HT-29 (cell line): ENCODE results near the gene CUX1. TPM values are rescaled to one million over a fixed set of nuclear protein-coding genes. Genes with fewer than 3 reads are reported as not detected.

ENCODE experiments used
- DNase-seq: peaks from one replicate; pipeline ENCODE4 v3.0.0-alpha.2; 2015; ENCODE audit warnings: low spot score
- total RNA-seq: library from RNA; depleted of rRNA; stranded (reverse); fragments of >200 nt; shearing (Covaris generic); gene quantifications from 2 replicates; pipeline ENCODE4 v1.2.3, GENCODE V29; 2014

CUX1 gene
- total RNA-seq, 1 experiment from 2014 or later: 48.3 TPM

DNA sequence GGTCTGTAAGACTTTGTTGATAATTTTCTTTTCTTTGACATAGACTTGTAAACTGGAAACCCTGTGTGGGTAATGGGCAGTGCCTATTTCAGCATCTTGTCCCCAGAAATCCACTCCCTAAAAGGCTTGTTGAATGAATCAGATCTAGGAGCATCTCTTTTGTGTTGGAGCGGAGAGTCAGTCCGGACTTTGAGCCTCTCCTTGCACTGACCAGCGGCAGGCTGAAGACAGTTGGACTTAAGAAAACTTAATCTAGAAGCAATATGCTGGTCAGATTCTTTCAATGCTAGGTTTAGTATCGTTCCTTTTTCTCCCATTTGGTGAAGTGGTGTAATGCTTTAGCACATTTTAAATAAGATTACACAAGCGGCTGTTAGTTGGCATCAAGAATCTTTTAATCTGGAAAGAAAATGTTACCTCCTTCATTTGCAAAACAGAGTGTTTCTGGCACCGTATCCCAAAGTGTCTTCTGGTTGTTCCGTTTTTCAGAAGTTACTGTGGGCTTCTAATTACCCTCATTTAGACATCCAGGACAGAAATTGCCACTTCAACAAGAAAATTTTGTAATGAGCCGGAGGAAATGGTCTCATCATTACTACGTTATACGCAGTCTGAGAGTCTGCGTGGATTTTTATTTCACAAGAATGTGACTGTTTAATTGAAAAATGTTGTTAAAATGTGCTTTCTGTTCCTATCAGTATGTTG, 74.7 kb downstream of the CUX1 start:
- no peak for DNase-seq

DNA sequence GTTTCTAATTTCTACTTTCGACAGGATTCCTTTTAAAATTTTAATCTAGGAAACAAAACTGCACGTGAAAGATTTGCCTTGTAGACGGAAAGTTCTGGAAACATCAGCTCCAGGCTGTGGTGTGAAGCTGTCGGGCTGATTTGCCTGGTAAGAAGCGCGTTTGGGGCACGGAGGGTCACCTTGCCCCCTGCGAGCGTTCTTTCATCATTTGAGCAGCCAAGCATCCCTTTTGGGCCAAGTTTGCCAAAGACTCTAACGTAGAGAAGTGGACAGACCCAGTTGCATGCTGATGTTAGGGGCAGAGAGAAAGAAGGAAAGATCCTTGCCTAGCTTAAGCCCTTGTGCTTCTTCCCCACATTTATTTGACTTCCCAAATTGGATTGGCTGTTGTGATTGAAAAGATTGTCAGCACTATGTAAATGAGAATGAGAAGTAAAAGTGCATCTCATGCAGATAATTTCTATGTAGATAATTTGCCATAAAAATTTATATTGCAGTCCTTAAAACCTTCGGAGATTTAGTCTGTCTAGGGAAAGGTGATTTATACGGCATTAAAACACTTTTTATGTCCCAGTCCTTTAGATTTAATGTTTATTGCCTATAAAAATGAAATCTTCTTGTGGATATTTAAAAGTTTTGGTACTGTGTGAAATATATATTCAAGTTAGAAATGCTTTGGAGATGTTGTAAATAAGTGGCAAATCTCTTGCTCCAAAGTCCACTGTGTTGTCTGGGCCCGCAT, 76.1 kb downstream of the CUX1 start:
- no peak for DNase-seq

DNA sequence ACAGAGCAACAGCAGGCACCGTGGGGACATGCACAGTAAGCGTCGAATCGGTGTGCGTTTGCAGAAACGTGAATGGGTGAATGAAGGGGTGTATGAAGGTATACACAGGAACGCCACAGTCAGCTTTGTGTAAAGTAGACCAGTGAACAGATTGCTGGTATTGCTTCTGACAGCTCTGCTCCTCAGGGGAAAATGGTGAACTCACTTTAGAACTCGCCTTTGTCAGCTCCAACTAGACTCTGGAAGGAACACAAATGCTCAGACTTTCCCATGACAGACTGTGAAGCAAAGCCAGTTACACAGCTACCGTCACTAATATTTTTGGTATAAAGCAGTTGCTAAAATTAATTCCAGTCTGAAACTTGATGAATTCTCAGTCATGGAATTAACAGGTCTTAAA, 78.9 kb downstream of the CUX1 start:
- no peak for DNase-seq

DNA sequence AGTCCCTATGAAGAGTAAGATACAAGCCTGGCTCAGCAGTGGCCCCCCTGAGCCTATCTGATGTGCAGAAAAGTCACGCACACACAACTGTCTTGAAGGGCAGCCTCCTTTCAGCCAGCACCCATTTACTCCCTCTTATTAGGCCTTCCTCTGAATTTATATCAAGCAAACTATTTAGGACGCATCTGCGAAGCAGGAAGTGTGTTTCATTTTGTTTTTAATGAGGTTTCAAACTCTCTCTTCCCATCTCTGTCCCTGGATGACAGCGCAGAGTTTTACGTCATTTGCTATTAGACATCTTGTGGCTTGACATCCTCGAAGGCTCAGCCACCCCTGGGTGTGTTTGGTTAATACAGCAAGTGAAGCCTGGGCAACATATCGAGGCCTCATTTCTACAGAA, 79.5 kb downstream of the CUX1 start:
- no peak for DNase-seq

DNA sequence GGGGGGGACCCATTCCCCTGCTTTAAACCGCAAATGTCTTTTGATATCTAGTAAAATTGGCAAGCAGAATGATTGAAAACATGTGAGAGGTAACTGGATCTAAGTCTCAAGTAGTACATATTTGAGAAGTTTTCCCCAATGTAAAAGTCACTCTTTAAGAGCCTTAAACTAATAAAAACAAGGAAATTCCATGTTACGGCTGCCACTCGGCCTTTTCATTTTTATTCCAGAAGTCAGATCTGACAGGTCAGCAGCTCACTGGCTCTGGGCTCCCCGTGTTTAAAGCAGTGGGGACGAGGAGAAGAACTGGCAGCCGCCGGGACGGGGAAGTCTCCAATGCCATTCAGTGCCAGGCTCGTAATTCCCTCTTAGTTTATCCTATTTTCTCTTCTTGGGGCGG, 80.7 kb downstream of the CUX1 start:
- no peak for DNase-seq

DNA sequence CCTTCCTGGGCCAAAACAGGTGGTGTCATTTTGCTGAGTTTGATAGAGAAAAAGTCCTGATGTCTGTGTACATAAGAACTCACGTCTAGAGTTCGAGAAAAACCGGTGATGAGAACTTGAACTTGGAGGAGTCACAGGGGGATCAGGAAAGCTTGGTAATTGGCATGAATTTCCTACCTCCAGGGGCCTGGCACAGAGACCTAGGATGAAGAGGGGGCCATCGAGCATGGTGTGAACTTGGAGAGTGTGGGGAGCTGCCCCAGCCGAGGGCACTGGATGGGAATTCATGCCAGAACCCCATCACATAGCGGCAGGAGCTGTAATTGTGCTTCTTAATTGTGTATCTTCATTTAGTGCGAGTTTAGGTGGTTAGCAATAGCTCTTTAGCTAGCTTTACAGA, 82.2 kb downstream of the CUX1 start:
- no peak for DNase-seq

DNA sequence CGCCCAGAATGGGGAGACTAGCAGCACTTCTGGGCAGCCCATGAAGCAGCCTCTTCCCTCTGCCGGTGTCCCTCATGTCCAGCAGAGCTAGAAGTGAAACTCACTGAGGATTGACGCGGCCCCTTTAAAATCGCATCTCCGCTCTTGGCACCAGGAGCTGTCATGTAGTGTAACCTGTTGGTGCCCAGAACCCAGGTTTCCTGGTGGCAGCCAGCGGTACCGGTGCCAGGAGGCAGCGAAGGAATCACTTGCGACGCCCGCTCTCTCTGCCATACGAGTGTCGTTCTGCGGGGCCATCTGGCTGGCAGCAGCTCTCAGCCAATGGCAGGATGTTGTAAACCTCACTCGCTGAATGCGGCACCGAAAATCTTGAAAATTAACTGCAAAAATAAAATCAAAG, 82.7 kb downstream of the CUX1 start:
- DNase-seq: no peak

DNA sequence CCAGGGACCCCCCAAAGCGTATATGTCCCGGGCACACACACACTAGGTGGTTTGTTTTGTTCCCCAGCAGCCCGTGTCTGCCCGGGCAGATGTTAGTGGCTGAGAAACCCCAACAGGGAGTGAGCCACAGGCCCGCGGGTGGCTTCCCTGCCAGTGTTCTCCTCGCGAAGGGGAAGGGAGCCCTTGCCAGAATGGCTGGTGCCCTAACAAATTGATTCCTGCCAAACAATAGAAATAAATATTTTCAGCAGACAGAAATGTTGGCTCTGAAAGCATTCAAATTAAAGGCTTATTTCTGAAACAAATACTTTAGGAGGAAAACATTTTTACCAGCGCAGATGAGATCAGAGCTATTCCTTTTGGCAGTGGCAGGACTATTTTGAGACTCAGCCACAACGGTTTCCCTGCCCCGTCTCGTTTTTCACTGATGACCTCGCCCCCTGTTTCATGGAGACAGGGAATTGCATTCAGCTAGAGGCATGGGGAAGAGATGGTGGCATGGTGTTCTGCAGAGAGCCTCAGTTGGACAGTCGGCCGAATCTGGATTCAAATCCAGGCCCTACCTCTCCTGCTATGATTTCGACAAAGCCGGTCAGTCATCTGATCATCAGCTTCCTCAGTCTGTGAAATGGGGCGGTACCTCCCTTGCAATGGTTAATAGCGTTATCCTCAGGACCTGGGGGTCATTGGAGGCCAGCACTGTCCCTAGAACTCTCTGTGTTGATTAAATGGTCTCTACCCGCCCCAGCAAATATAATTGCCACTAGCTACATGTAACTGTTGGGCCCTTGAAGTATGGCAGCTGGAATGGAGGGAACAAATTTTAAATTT, 84.5 kb downstream of the CUX1 start:
- DNase-seq: no peak

DNA sequence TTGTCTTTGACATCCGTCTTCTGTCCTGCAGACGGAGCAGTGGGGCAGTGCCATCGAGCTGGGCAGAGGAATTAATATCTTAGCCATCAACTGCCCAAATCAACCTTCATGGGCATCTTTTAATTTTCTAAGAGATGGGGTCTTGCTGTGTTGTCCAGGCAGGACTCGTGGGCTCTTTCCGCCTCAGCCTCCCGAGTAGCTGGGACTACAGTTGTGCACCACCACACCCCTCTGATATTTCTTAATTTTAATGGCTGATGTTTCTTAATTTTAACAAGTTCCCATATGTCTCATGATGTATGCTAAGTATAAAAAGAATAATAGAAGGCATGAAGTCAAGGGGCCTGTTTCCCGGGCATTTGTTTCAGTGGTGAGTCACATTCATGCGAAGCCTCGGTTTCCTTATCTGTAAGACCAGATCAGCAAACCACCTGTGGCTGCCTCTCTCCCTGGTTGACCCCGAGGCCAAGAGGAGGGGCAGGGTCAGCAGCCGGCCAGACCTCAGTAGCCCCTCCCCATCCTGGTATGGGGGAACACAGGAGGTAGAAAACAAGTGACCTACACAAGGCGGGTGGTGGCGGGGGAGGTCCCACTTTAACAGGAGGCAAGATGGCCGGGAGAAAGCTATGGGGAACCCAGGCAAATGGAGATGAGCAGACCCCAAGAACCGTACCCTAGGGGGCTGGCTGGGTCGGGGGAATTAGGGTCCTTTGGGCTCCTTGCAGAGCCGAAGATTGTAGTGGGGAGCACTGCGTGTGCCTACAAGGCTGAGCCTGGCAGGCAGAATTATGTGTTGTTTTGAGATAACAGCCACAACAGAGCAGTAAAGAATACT, 85.5 kb downstream of the CUX1 start:
- no peak for DNase-seq

DNA sequence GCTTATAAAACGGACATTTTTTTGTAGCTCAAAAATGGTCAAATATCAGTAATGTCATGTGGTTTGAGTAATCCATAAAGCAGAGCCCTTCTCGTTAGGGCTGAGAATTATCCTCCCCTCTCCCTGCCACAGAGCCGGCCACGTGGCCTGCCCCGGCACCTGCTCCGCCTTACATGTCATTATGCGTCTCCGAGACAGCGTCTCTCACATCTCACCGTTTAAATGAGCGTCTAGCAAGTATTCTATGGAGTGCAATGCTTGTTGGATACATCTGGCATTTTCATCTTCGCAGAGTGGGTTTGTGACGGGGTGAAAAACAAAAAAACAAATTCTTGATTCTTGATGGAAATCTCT, 86.1 kb downstream of the CUX1 start:
- no peak for DNase-seq

DNA sequence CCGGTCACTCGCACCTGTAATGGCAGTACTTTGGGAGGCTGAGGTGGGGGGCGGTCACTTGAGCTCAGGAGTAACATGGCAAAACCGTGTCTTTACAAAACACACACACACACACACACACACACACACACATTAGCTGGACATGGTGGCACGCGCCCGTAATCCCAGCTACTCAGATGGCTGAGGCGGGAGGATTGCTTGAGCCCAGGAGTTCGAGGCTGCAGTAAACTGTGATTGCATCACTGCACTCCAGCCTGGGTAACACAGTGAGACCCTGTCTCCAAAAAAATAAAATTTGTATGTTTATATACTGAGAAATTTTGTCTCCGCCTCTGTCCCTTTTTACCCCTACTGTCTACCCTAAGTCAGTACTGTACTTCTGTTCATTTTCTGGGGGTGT, 86.6 kb downstream of the CUX1 start:
- no peak for DNase-seq

DNA sequence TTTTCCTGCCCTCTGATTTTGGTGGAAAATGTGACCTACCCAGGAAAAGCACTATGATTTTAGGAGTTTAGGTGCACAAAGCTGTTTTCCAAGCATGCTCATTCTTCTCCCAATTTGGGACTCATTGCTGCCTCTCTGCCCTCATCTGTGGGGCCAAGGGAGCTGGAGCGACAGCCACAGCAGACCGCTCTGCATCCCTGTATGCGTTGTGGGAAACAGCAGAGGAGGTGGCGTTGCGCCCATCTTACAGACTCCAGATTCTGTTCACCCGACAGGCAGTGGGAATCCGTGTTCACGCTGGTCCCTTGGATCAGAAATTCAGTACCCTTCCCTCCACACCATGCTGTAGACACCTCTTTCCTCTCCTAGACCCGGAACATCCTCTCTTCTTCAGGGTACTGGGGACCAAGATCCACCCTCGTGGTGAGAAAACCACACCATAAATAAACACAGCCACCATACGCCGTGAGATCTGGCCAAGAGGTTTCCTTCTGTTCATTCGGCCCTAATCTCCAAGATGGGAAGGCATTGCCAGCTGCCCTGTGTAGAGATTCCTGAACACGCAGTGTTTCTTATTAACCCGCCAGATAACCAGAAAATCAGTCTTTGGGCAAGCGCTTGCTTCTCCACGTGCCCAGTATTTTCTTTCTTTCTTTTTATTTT, 87.9 kb downstream of the CUX1 start:
- DNase-seq: no peak

DNA sequence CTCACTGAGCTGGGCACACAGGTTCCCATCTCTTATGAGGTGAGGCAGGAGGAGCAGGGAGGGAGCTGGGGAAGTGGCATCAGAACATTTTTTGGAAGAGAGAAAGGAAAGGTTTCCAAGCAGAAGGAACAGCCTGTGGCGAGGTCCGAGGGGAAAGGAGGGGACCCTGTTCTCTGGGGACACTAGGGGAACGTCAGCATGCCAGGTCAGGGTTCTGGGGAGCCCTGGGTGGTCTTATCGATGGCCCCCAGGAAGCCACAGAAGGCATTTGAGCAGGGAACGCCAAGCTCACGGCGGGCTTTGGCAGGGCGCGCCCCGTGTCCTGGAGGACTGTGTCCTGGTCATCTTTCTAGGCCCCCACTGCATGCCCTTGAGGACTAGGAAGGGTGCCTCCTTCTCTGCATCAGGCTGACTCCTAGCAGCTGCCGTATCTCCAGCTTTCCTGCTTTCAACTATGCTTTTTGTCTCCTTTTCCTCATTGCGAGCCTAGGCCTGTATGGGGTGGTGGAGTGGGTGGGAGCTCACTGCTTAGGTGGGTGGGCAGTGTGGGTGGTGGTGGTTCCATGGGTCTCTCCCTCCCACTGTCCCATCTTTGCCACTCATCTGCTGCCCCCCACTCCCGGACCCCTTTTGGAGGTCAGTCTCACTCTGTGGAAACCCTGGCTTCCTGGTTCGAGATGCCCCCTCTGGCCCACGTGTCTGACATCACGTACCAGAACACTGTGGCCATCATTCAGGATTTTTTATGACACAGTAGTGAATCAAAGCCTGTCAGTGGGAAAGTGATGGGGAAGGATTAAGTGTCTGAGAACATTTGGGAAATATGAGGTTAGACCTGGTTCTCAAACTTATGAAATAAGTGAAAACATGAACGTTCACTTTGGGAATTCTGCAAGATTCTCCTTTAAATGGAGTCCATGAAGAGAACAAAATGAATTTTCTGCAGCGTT, 89.1 kb downstream of the CUX1 start:
- DNase-seq: no peak

DNA sequence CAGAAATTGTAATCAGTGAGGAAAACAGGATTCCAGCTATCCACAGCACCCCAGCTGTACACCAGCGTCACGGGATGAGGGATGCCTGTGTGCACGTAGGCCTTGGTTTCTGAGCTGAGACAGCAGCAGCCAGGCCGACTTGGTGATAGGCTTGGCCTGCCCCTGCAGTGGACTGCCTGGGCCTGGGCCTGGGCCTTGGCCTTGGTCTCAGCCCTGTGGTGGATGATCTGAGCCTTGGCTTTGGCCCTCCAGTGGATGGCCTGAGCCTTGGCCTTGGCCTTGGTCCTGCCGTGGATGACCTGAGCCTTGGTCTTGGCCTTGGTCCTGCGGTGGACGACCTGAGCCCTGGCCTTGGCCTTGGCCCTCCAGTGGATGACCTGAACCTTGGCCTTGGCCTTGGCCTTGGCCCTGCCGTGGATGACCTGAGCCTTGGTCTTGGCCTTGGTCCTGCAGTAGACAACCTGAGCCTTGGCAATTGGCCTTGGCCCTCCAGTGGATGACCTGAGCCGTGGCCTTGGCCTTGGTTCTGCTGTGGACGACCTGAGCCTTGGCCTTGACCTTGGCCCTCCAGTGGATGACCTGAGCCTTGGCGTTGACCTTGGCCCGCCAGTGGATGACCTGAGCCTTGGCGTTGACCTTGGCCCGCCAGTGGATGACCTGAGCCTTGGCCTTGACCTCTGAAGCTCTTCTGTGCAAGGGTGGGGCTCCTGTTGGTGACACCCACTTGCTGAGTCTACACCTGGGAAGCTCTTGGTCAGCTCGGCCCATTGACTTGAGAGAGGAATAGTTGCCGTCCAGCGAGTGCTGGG, 93.8 kb downstream of the CUX1 start:
- DNase-seq: no peak

DNA sequence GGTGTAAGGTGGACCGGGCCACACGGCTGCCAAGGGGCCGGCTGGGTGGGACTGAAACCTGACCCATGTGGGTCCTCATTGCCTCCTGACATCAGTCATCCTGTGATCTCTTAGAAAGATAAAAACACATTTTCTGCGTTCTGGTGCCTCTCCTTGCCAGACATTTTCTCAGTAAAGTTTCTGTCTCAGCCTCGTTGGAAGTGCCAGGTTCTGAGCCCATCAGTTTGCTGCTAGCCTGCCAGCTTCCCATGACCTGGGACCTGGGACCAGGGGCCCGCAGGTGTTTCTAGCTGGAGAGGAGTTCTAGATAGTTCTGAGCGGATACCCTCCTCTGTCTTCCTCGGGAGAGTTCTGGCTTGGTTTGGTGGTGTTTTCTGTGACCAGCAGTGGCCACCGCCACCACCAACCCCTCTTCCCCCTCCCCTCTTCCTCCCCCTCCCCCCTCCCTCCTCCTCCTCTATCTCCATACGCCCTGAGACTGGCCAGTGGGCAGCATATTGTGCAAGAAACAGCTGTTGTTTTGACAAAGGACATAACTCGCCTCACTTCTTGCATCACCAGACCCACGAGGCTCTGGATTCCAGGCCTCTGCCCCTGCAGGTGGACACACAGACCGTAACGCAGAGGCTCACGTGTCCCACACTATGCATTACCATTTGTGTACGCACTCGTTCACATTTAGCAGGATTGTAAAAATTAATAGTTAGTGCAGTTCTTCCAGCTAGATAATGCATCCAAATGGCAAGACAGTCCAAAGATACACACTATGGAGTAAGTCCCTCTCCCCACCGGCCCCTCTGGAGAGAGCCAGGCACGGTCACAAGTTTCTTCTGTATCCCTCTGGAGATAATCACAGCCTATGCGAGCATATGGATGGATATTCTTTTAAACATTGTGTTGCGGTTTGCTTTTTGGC, 94.6 kb downstream of the CUX1 start:
- no peak for DNase-seq

DNA sequence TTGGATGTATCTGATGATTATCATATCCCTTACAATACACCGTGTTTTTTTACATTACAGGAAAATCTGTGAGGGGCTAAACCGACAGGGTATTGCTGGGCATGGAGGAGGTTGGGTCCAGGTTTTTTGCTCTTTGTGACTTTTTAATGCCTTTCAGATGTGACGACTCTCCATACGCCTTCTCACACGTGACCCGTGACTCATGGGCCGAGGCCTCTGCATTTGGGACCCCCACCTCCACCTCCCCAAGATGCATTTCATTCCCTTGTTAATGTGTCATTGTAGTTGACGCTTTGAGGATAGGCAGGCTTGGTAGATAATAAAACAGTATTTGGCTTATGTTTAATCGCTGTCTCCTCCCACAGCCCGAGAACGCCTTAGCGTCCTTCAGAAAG, 95.3 kb downstream of the CUX1 start:
- DNase-seq: no peak

DNA sequence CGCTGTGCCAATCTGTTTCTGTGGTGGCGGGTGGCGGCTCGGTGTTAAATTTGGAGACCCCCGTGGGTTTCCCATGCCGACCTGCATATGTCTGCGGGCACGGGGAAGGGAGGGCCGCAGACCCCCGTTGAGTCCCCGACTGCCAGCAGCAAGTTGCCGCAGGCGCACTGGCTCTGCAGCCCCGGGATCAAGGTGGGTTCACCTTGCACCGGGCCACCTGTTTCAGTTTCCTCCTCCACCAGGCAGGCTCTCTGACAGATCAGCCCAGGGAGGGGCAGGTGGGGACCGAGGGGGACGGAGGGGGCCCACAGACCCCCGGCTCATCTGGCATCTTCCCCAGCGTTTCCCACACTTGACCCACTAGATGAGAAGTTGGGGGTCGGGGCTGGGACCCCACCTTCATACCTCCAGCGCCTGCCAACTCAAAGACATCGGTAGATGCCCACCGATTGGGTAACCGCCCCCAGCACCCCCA, 95.9 kb downstream of the CUX1 start:
- no peak for DNase-seq

DNA sequence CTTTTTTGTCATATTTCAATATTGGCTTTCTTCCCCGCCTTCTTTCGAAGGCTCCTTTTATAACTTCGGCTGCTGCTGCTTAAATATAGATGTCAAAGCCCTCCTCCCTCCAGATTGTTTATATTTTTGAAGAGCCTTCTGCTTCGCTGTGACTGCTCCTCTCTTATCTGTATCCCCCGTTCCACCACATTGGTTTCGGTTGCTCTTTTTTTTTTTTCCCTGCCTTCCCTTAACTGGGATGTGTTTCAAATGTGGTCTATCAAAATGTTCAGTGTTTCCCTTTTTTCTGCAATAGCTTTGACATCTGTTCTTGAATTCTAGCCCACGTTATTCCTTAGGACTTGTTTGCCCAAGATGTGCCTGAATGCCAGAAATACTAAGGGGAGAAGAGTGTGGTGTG, 96.4 kb downstream of the CUX1 start:
- no peak for DNase-seq
